Frontal cortex (tissue), 4 donors: ENCODE data around the gene AP3M1. TPM values are rescaled to one million over a fixed set of nuclear protein-coding genes. Genes with fewer than 3 reads are reported as not detected.

Experiments
- DNase-seq, 2 donors: peaks; one replicate each; pipeline ENCODE4 v3.0.0; 2012; ENCODE audit warnings: low spot score in 2 of 2
- FAIRE-seq: peaks from 2 replicates; lab custom pipeline; 2012; peaks lifted over from hg19 to GRCh38; lab: Jason Lieb, UNC
- total RNA-seq: library from RNA; depleted of rRNA; stranded (reverse); fragments of >200 nt; gene quantifications from one replicate; pipeline ENCODE4 v1.2.3, GENCODE V29; 2014
- donor health status: control.
- donor health status: control.
- donor health status: control.

The AP3M1 gene
- total RNA-seq, 1 donor from 2014 or later, result 31.0 TPM

DNA sequence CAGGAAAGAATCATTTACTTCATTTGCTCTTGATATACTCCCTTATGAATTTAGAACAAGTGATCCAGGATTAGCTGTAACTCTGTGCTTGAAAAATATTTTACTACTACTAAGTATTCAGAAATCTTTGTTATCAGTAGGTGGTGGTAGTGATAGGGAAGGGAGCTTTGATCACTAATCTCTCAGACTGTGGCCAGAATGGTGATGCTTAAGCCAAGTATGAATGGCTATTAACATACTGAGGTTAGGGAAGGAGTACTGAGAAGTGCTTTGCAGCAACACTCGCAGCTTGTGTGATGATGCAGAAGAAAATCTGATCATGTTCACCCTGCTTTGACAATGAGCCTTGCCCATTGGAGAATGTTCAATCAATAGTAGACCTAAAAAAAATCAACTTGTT is 29.3 kb downstream of the AP3M1 start:
- FAIRE-seq (no peak), DNase-seq (no peak)

DNA sequence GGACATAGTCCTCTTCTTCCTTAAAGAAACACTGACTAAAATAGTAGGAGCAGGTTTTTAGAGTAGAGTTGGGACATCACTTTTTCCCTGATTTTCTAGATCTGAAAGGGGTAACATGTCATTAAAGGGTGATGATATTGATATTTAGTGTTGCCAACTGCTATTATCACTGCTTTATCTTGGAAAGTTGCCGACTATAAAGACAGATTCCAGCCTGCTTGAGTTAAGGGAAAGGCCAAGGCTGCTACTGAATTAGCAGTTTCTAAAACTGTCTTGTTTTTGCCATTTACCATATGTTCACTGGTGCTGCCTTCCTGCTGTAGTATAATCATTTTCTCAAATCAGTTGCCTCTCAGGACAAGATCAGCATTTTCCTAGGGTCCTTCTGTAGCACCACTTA is 29.7 kb downstream of the AP3M1 start:
- DNase-seq (no peak), FAIRE-seq (no peak)

DNA sequence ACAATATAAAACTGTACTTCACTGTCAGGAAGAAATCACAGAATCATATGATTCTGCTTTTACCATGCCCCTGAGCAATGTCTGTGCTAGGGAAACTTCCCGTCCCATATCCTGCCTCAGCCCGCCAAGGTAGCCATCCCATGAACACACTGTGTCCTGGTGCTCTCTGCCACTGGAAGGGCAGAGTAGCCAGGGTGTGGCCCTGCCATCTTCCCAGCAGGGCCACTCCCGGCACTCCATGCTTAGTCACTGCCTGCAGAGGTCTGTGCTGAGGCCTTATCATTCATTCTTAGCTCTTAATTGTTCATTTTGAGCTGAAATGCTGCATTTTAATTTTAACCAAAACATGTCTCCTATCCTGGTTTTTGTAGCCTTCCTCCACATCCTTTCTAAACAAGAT is 31.8 kb downstream of the AP3M1 start:
- no peak for DNase-seq
- FAIRE-seq, result no peak

DNA sequence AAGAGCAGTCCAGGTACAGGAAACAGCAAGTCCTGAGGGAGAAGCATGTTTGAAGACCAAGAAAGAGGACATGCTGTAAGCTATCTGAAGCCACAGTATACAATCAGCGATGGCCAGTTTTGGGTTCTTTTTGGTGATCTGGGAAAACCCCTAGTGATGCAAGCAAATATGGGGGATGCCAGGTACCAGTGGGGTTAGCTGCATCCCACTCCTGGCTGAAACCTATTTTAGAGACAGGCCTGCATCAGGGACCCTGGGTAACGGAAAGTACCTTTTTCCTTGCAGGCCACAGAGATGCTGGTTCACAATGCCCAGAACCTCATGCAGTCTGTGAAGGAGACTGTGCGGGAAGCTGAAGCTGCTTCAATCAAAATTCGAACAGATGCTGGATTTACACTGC is 32.9 kb downstream of the AP3M1 start:
- no peak for DNase-seq
- FAIRE-seq, result no peak

DNA sequence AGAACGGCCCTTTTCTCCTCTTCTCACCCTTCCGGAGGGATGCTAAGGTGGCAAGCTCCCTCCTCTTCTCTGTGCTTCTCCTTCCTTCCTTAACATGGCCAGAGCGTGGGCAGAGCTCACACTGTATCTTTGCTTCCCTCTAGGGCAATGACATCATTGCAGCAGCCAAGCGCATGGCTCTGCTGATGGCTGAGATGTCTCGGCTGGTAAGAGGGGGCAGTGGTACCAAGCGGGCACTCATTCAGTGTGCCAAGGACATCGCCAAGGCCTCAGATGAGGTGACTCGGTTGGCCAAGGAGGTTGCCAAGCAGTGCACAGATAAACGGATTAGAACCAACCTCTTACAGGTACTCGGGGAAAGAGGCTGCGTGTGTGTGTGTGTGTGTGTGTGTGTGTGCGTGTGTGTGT is 36.6 kb downstream of the AP3M1 start:
- FAIRE-seq (no peak), DNase-seq (no peak)

DNA sequence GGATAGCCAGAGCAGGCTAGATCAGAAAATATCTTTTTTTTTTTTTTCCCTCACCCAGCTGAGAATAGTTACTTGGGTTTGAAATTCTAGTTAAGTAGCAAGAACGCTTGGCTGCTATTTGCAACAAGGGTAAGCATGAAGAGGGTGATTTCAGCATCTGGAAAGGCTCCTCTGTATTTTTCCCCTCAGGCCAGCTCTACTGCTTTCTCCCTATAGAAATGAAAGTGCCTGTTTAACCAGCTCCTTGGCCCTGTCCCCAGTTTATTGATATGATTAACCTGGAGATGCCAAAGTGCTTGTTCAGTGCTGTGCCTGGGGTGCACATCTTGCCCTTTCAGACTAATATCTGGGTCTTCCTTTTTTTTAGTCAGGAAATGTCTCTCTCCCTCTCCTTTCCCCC is 37.1 kb downstream of the AP3M1 start:
- FAIRE-seq, result no peak
- DNase-seq, result no peak

DNA sequence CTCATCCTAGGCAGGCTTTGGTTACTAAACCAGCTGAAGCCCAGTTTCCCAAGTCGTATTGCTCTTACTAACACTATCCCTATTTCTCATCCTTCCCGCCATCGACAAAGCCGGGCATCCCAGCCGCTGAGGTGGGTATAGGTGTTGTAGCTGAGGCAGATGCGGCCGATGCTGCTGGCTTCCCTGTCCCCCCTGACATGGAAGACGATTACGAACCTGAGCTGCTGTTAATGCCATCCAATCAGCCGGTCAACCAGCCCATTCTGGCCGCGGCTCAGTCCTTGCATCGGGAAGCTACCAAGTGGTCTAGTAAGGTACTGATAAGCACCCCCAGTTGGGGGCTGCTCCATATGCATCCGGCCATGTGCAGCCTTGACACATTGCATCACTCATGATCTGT is 38.8 kb downstream of the AP3M1 start:
- DNase-seq, result no peak

DNA sequence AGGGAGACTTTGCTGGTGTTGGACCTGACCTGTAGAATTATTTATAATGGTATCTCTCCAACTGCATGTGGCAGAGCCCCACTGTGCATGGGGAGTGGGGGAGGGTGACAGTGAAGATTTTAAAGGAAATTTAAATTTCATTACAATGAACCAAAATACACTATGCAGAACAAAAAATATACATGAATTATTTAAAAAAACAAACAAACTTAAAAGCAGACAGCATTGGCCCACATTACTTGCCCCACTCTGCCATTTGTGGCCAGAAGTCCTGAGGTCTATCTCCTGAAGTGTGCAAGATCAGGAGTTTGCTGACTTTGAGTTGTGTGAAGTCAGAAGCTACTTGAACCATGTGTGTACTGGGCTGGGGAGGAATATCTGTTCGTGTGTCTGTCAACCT is 40.5 kb downstream of the AP3M1 start:
- DNase-seq (no peak), FAIRE-seq (no peak)

More for the DNA sequence above, 38.8 kb downstream of the AP3M1 start:
- FAIRE-seq, result no peak

DNA sequence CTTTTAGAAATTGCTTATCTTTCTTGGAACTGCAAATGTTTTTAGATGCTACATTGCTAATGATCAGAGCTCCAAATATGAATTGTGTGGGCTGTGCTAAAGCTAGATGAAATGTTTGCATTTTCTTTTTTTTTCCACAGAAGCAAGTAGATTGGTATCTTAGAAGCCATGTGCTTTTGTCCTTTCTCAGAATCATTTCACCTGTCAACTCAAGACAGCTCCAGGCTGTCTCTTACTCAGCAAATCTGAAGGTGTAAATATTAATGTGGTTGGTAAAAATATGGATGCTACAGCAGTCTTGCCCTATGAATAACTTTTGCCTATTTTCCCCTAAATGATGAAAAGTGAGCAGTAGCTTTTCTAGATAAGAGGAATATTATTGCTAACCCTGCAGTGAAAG is 41.2 kb downstream of the AP3M1 start:
- DNase-seq (no peak), FAIRE-seq (no peak)

DNA sequence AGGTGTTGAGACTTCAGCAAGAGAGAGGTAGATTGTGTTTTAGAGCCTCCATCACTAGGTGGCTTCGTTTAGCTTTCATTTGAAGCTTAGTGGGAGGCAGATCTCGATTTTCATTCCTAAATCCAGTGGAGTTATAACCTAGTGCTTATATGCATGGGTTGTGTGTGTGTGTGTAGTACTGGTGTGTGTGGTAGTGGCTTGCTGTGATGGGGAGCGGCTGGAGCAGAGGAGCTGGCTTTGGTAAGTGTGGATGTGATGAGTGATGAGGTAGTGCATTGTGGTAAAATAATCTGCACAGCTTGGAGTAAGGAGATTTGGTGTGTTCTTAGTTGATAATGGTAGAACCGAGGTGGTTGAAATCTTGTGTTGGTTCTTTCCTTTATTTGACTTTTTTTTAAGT is 43.2 kb downstream of the AP3M1 start:
- no peak for FAIRE-seq

DNA sequence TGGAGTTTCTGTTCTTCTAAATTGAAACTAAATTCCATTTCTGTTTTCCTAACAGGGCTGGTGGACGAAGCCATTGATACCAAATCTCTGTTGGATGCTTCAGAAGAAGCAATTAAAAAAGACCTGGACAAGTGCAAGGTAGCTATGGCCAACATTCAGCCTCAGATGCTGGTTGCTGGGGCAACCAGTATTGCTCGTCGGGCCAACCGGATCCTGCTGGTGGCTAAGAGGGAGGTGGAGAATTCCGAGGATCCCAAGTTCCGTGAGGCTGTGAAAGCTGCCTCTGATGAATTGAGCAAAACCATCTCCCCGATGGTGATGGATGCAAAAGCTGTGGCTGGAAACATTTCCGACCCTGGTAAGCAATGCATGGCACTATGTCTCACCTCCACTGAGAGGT is 45.6 kb downstream of the AP3M1 start:
- DNase-seq (peak in 1 of 2 donors; percentile 23), FAIRE-seq (no peak)

More for the DNA sequence above, 43.2 kb downstream of the AP3M1 start:
- no peak for DNase-seq

DNA sequence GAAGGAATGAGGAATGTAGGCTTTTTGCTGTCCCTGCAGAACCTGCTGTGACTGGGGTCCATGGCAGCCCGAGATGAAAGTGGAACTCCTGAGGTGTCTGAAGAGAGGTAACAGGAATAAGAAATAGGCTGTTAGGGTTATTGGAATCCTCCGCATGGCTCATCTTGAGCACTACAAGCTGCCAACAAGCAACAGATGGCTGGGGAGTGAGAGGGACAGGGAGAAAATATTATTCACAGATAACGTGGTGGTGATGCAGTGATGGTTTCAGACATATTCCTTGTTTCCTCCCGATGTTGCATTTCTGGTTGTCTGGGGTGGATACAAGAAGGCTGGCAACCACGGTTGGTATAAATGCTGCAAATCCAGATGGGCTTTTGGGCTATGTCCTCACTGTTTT is 46.1 kb downstream of the AP3M1 start:
- DNase-seq (no peak), FAIRE-seq (no peak)

DNA sequence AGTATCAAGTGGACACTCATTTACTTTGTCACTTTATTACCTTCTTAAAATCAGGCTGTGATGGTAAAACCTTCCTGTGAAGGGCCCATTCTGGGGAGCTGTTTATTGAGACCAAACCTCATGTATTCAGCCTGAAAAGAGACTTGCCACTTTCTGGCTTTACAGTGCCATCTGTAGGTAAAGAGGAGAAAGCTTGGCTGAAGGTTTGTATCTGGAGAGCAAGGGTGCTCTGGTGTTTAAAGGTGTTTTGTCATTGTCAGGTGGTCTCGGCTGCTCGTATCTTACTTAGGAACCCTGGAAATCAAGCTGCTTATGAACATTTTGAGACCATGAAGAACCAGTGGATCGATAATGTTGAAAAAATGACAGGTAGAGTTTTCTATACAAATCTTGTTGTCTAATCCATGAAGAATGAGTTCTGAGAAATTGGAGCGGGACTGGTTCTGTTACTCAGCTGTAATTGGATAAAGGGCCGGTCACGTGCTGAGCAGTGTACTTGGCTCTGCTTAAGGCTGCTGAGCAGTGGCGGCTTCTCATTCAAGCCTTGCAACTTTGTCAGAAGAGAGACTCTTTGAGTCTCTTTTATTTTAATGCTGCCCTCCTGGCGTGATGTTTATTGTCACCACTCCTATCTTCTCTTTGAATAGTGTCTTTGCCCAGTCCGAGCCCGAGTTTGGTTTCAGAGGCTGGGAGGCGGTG is 46.9 kb downstream of the AP3M1 start:
- FAIRE-seq, result no peak
- DNase-seq, result peak in 1 of 2 donors; percentile 21

DNA sequence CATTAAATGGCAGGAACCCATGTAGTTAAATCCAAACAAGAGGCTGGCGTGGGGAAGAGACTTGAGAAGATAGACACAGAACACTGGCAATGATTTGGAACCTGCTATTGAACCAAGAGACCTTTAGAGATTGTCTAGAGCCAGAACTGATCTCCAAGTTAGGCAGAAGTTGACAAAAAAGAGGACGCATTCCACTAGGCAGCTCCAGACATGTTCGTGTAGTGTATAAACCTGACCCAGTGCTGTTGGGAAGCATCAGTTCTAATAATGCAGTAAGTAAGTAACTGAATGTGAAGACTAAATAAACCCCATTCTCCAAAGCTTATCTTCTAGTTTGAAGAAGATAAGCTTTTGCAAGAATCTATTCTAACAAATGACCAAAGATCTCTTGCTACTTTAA is 50.8 kb downstream of the AP3M1 start:
- FAIRE-seq (no peak), DNase-seq (no peak)

DNA sequence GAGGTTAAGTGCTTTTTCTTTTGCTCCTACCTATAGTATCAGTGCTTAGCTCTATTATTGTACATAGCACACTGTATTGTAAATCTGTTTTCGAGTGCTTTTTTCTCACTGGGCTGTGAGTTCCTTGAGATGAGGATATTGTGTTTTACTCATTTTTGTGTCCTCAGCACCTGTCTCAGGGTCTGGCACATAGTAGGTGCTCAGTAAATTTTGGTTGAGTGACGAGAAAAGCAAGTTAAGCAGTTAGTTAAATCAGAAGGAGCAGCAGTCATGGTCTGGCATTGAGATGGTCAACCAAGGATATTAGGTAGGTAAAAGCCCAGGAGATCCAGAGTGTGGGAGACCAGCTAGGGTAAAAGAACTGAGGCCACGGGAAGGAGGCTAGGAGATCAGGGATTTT is 51.2 kb downstream of the AP3M1 start:
- DNase-seq, result no peak
- FAIRE-seq, result no peak

DNA sequence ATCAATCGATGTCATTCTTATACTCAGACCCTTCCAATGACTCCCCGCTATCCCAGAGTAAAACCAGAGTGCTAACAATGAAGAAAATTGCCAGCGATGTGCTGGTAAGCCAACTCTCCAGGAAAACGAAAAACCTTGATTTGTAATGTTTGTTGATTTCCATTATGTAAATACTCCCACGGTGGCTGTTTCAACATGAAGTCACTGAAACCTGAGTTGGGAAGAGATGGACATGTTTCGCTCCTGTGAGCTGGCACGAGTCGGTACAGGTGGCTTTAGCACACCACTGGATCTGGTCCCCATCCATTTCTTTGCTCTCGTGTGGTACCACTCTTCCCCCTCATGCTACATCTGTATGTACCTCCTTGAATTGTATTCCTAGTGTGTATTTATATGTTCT is 52.9 kb downstream of the AP3M1 start:
- FAIRE-seq (no peak), DNase-seq (no peak)

DNA sequence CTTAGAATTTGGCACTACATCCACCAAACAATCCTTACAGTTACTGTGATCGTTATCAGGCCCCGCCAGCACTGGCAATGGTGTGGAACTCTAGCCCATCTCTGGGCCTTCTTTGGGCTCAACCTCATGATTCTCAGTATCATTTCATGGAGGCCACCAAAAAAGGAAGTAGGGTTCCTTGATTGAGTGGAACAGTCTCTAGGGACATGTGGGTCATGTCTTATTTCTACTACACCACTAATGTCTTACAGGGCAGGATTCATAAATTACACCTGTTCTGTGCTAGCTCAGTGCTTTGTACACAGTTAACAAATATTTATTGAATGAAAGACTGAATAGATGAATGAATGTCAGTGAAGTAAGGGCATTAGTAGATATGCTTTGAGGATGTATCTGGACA is 53.9 kb downstream of the AP3M1 start:
- no peak for FAIRE-seq
- no peak for DNase-seq

DNA sequence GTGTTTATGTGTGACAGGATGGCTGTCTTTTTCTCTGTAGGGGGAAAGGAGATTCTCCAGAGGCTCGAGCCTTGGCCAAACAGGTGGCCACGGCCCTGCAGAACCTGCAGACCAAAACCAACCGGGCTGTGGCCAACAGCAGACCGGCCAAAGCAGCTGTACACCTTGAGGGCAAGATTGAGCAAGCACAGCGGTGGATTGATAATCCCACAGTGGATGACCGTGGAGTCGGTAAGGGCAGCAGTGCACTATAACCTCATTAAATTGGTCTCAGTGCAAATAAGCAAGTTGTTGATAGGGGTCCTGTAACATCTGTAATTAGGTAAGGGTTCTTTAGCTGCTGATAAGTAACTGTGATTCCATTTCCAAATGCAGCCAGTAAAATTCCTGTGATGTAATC is 56.4 kb downstream of the AP3M1 start:
- DNase-seq (no peak), FAIRE-seq (no peak)

DNA sequence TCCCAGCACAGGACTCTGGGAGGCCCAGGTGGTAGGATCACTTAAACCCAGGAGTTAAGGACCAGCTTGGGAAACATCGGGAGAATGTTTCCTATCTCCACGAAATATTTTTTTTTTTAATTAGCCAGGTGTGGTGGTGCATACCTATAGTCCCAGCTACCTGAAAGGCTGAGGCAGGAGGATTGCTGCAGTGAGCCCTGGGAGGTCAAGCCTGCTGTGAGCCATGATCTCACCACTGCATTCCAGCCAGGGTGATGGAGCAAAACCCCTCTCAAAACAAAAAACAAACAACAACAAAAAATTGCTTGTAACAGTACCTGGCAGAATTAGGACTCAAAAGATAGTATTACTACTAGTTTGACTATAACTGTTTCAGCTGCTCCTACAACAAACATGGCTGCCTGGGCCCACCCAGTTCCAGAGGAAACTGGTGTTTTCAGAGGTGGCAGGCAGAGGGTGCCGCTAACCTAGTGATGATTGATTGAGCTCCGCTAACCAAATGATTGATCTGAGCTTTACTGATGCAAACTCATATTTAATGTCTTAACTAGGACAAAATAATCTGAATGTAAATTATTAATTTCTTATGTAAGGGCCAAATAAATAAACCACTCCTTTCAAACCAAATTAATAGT is 57.0 kb downstream of the AP3M1 start:
- no peak for FAIRE-seq

DNA sequence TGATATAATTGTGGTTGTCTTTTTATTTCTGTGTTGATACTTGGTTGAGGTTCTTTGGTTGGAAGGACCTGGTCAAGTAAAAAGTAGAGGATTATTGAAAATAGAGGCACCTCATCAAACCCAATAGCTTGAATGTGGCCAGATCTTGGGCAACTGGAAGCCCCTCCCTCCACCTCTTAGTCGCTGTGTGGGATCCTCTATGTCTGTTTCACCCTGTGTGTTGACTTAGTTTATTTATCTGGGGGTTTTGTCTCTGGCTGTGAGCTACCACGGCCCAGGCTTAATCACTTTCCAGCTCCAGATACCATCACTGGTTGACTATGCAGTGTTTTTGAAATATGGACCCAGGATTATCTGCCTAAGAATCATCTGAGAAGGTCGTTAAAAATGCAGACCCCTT is 58.3 kb downstream of the AP3M1 start:
- no peak for DNase-seq

More for the DNA sequence above, 57.0 kb downstream of the AP3M1 start:
- no peak for DNase-seq

DNA sequence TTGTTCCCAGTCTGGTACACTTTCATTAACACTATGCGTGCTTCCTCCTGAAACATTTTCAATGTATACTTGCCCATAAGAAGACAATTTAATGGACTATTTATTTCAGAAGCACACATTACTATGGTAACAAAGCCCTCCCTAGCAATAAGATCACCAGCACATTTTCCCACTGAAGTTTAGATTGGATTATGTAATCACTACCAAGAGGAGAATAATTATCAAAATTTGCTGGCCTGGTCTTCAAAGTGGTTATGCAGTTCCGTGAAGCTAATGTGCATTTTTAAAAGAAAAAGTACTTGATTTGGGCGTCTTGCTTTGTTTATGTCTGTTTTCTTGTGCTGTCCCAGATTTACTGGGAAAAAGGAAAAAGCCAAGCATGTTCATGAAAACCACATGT is 61.9 kb downstream of the AP3M1 start:
- no peak for FAIRE-seq
- no peak for DNase-seq

More for the DNA sequence above, 58.3 kb downstream of the AP3M1 start:
- no peak for FAIRE-seq

DNA sequence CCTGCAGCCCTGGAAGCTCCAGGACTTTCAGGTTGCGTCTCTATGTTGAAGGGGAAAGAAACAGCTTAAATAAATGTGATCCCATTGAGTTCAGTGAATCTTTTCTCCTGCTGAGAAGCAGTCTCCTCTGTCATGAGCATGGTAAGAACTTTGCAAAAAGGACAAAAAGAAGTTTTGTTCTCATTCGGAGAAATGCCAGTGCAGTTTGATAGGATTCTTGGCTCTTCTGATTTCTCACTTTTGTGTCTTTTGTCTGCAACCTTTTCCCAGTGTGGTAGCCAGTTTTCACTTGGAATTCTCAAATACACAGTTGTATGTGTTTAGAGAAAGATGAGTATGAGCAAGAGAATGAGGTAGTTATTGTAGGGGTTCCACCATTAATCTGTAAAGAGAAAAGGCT is 64.3 kb downstream of the AP3M1 start:
- no peak for FAIRE-seq
- DNase-seq, result no peak
